HCT116 (cell line): ENCODE results near the gene DNASE1L1.

Source experiments
- EZH2 ChIP-seq: fragments of 200-600 bp; sonication (generic); IDR thresholded peaks from 2 replicates; pipeline ENCODE4 v1.6.1; 2017; ENCODE audit warnings: antibody characterized with exemption, mixed run types
- POLR2AphosphoS5 ChIP-seq: IDR thresholded peaks from 2 replicates; pipeline ENCODE4 v1.6.1; 2011; ENCODE audit warnings: mild to moderate bottlenecking, low read depth, low read length, moderate library complexity
- SIN3A ChIP-seq: IDR thresholded peaks from 2 replicates; pipeline ENCODE4 v1.6.1; 2012; ENCODE audit warnings: low read depth
- YY1 ChIP-seq: IDR thresholded peaks from 2 replicates; pipeline ENCODE4 v1.6.1; 2011; ENCODE audit warnings: low read length, low read depth, moderate library complexity, mild to moderate bottlenecking; ENCODE audit not compliant: insufficient replicate concordance; ENCODE audit errors: extremely low read depth
- TF ChIP-seq, protein P1 (sequence below), 3 experiments: fragments of 200-600 bp in 1 of 3; sonication (generic) in 1 of 3; IDR thresholded peaks in 2 of 3; conservative IDR thresholded peaks in 1 of 3; 2 replicates each; pipeline ENCODE4 v1.5.1; 2012 to 2017; ENCODE audit warnings: low read depth in 2 of 3, low read length in 2 of 3, antibody characterized with exemption in 1 of 3, borderline replicate concordance in 1 of 3, control low read depth in 1 of 3, mild to moderate bottlenecking in 1 of 3, mixed read lengths in 1 of 3, mixed run types in 1 of 3, moderate library complexity in 1 of 3; ENCODE audit not compliant: insufficient read depth in 1 of 3
- TF ChIP-seq, protein P2 (sequence below): IDR thresholded peaks from 2 replicates; pipeline ENCODE4 v1.6.1; 2012; ENCODE audit warnings: low read depth

DNA sequence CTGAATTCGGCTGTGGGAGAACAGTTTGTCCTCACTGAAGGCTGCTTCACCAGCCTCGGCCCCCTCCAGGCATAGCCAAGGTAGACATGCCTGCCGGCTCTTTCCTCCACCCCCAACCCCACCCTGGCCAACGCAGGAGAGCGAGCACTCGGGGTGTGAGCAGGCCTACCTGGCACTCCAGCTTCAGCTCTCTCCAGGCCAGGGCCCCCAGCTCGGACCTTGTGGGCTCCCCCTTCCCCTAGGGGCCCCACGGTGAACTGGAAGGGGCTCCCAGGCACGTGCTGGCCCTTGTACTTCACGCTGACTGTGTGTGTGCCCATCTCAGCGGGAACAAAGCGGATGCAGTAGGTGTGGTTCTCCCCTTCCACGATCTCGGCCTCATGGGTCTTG lies 57.0 kb downstream of the DNASE1L1 start:
- no peak for TF ChIP-seq YY1
- no peak for TF ChIP-seq SIN3A
- TF ChIP-seq, protein P1, sequence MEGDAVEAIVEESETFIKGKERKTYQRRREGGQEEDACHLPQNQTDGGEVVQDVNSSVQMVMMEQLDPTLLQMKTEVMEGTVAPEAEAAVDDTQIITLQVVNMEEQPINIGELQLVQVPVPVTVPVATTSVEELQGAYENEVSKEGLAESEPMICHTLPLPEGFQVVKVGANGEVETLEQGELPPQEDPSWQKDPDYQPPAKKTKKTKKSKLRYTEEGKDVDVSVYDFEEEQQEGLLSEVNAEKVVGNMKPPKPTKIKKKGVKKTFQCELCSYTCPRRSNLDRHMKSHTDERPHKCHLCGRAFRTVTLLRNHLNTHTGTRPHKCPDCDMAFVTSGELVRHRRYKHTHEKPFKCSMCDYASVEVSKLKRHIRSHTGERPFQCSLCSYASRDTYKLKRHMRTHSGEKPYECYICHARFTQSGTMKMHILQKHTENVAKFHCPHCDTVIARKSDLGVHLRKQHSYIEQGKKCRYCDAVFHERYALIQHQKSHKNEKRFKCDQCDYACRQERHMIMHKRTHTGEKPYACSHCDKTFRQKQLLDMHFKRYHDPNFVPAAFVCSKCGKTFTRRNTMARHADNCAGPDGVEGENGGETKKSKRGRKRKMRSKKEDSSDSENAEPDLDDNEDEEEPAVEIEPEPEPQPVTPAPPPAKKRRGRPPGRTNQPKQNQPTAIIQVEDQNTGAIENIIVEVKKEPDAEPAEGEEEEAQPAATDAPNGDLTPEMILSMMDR (IDR thresholded peaks at IDR 0.05 in 2 of 3, conservative IDR thresholded peaks at IDR 0.05 in 1 of 3; ENCODE audit: borderline replicate concordance in 1 of 3, insufficient read depth in 1 of 3, low read depth in 2 of 3, low read length in 2 of 3) = no peak
- no peak for TF ChIP-seq EZH2
- TF ChIP-seq POLR2AphosphoS5 = no peak
- TF ChIP-seq, protein P2, sequence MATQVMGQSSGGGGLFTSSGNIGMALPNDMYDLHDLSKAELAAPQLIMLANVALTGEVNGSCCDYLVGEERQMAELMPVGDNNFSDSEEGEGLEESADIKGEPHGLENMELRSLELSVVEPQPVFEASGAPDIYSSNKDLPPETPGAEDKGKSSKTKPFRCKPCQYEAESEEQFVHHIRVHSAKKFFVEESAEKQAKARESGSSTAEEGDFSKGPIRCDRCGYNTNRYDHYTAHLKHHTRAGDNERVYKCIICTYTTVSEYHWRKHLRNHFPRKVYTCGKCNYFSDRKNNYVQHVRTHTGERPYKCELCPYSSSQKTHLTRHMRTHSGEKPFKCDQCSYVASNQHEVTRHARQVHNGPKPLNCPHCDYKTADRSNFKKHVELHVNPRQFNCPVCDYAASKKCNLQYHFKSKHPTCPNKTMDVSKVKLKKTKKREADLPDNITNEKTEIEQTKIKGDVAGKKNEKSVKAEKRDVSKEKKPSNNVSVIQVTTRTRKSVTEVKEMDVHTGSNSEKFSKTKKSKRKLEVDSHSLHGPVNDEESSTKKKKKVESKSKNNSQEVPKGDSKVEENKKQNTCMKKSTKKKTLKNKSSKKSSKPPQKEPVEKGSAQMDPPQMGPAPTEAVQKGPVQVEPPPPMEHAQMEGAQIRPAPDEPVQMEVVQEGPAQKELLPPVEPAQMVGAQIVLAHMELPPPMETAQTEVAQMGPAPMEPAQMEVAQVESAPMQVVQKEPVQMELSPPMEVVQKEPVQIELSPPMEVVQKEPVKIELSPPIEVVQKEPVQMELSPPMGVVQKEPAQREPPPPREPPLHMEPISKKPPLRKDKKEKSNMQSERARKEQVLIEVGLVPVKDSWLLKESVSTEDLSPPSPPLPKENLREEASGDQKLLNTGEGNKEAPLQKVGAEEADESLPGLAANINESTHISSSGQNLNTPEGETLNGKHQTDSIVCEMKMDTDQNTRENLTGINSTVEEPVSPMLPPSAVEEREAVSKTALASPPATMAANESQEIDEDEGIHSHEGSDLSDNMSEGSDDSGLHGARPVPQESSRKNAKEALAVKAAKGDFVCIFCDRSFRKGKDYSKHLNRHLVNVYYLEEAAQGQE = no peak
